Ishikawa (cell line): ENCODE measurements around the gene NEK7.

Experiments used
- FOXM1 ChIP-seq: IDR thresholded peaks from 2 replicates; pipeline ENCODE4 v1.6.1; 2012; ENCODE audit warnings: low read depth, borderline replicate concordance
- TCF12 ChIP-seq: IDR thresholded peaks from 2 replicates; pipeline ENCODE4 v1.6.1; 2012; ENCODE audit warnings: low read depth
- TEAD4 ChIP-seq: IDR thresholded peaks from 2 replicates; pipeline ENCODE4 v1.6.1; 2012
- USF1 ChIP-seq: IDR thresholded peaks from 2 replicates; pipeline ENCODE4 v1.6.1; 2012
- TF ChIP-seq, protein P1 (sequence below): IDR thresholded peaks from 2 replicates; pipeline ENCODE4 v1.6.1; 2012

- no peak for TF ChIP-seq TCF12
- no peak for TF ChIP-seq FOXM1
- no peak for TF ChIP-seq USF1
- TF ChIP-seq, protein P1, sequence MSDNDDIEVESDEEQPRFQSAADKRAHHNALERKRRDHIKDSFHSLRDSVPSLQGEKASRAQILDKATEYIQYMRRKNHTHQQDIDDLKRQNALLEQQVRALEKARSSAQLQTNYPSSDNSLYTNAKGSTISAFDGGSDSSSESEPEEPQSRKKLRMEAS, result no peak
- no peak for TF ChIP-seq TEAD4
These were observed 26.8 kb downstream of the NEK7 start for GRCh38 chr1:198183605-198184004.
